Choroid plexus epithelial cell (primary cell): ENCODE results near the gene CFD.

ENCODE experiments used
- DNase-seq: peaks from one replicate; pipeline ENCODE4 v3.0.0-alpha.2; 2010; ENCODE audit warnings: low read depth
- H3K4me3 ChIP-seq: 2 replicates; pipeline ENCODE4 v1.5.1; 2011; ENCODE audit warnings: low read depth, mild to moderate bottlenecking, control low read depth, low read length, moderate library complexity
- CTCF ChIP-seq: conservative IDR thresholded peaks from 2 replicates; pipeline ENCODE4 v1.5.1; 2011; ENCODE audit warnings: low read depth, mild to moderate bottlenecking, control low read depth, inconsistent platforms, low read length, moderate library complexity

The CFD gene

GRCh38 chr19:821231-821824, 38.1 kb upstream of the CFD start:
- no peak for TF ChIP-seq CTCF
- no peak for DNase-seq
- H3K4me3 ChIP-seq, result peak overlapping the region; percentile 49

GRCh38 chr19:821825-822503, 37.5 kb upstream of the CFD start, which contains the start of gene PLPPR3:
Gene PLPPR3, minus strand, starts transcription at chr19:821955. Its CDS starts 396 bp downstream, at chr19:821559.
- H3K4me3 ChIP-seq, result peak within 1 kb of the TSS; percentile 49
- no peak for DNase-seq
- TF ChIP-seq CTCF, result no peak

- H3K4me3 ChIP-seq, result no peak overlapping the region
- no peak for DNase-seq
- TF ChIP-seq CTCF, result no peak
Measured at GRCh38 chr19:823565-824121, 35.8 kb upstream of the CFD start.

GRCh38 chr19:824885-825284, 34.6 kb upstream of the CFD start:
- no peak for TF ChIP-seq CTCF
- DNase-seq, result no peak
- H3K4me3 ChIP-seq, result no peak overlapping the region

GRCh38 chr19:825897-826644, 33.4 kb upstream of the CFD start:
- TF ChIP-seq CTCF, result no peak
- no peak for DNase-seq
- no peak overlapping the region for H3K4me3 ChIP-seq

- no peak for TF ChIP-seq CTCF
- H3K4me3 ChIP-seq, result no peak overlapping the region
- no peak for DNase-seq
Measured at GRCh38 chr19:827314-827709, 32.2 kb upstream of the CFD start.
